OCI-LY3 (cell line): ENCODE results near the gene PHACTR3.

Experiments used
- CTCF ChIP-seq: fragments of 200-600, 300-600 bp; sonication (generic); IDR thresholded peaks from 2 replicates; pipeline ENCODE4 v1.5.1; 2014; ENCODE audit warnings: antibody characterized with exemption, low read length, low read depth
- EZH2phosphoT487 ChIP-seq: fragments of 200-600 bp; shearing (Covaris generic); IDR thresholded peaks from 2 replicates; pipeline ENCODE4 v1.6.1; 2018; ENCODE audit warnings: antibody characterized with exemption, mixed run types, low read depth

GRCh38 chr20:59611286-59611685 lies 6.9 kb downstream of the PHACTR3 start:
- no peak for TF ChIP-seq CTCF
- TF ChIP-seq EZH2phosphoT487, result no peak
